Nucleus accumbens (tissue), 56 donors: Measurements from ENCODE around the gene TLE3.
"Not testable (repeated sequence)": the region's sequence is repeated elsewhere in the genome, so short reads cannot be mapped to it uniquely, and the experiment has no call there.

Experiments used
- DNase-seq, 56 donors: peaks; one replicate each; lab custom pipeline; 2025; lab: John Stamatoyannopoulos, UW

The TLE3 gene

DNA sequence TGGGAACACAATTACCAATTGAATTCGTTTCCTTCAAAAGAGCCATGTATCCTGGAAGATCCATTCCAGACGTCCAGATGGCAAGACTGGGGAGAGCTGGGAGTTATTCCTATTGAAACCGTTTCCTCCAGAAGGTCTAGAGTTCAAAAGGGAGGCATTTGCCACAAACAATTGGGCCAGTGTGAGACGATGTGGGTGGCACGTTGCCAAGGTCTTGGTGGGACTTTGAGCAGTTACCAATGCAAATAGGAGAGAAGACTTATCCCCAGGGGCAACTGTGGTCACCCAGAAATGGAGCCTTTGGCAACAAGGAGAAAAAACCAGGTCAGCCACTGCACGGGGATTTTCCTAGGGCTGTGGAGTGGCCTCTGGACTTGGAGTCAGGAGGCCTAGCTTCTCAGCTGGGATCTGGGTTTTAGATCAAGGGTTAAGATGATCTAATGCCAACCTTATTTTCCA lies 29.6 kb upstream of the TLE3 start:
- peak in 28 of 56 donors; percentile 4 to 78 (median 27) for DNase-seq

- no peak for DNase-seq
Observed at GRCh38 chr15:70126362-70126761, 28.6 kb upstream of the TLE3 start.

DNA sequence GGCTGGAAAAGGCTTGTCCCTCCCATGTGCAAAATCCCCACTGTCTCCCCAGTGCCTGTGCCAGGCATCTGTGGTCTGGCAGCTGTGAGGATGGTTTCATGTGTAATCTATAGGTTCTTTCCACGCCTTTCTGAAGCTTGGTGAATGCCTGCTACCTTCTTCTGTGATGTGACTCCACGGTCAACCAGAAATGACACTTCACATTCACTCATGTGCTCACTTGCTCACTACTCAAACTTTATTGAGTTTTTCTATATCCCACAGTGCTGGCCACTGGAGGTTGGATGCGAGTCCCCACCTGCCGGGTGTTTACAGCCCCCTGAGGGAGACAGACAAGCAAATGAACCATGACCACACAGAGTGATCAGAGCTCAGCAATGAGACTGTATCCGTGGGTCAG lies 27.9 kb upstream of the TLE3 start:
- DNase-seq: no peak

DNA sequence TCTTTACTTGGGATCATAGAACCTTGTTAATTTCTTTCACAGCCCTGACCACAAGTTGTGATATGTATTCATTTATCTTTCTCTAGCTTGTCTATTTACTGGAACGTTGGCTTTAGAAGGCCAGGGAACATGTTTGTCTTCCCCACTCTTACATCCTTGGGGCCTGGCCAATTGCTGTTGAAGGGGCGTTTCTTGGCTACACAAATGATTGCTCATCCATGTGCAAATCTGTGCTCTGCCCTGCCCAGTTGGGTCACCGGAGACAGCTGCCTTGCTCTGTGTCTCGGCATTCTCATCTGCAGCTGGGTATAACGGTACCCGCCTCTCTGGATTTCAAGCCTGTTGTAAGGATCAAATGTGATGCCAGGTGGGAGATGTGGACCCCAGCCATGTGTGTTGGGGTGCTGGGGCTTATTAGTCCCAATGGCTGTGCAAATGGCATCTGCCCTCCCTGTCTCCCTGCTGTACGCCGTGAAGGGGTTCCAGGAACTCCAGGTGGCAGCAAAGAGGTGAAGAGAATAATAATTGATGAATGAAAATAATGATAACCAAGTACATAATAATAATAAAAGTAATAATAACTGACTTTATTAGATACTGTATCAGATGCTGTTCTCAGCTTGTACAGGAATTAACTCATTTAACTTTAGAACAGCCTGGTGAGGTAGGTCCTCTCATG lies 24.0 kb upstream of the TLE3 start:
- DNase-seq: no peak

DNA sequence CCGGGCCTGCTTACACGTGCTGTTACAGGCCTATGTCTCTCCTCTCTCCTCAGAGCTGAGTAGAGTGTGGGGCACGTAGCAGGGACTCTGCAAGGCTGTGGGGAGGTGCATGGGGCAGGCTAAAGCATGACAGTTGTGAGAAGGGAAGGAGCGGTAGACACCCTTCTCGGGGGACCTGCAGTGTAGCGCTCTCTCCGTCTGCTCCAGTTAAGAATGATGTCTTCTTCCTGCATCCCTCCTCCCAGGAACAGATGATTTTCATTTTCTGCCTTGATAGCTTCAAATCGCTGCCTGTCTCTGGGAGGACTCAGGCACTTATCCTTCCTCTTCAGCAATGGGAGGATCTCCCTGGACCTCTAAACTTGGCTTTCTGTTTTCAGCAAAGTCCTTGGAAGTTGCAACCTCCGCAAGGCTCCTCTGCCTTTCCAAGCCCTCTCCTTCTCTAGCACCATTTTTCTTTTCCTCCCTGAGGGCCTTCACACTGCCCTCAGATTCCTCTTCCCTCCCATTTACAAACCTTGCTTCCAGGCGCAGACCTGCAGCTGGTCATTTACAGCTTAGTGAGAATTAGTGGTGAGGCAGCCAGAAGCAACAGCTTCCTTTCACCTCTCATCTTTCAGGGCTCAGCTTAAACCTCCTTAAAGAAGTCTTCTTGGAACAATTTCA lies 23.4 kb upstream of the TLE3 start:
- no peak for DNase-seq

GRCh38 chr15:70119911-70120508 lies 22.3 kb upstream of the TLE3 start:
- no peak for DNase-seq

GRCh38 chr15:70118599-70118998 lies 20.9 kb upstream of the TLE3 start:
- no peak for DNase-seq

DNA sequence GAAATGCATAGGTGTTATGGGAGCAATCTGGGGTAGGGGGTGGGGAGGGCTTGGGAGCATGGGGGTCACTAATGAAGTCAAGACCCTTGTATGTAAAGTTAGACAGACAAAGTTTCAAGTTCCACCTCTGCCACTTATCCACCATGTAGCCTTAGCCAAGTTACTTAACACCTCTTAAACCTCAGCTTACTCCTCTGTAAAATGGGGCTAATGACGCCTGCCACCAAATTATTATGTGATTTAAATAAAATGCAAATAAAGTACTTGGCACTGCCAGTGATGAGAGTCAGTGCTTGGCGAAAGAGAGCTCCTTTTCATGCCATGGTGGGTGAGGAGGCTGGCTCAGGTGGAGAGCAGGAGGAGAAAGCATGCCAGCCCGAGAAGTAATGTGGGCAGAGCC lies 18.6 kb upstream of the TLE3 start:
- DNase-seq: no peak

DNA sequence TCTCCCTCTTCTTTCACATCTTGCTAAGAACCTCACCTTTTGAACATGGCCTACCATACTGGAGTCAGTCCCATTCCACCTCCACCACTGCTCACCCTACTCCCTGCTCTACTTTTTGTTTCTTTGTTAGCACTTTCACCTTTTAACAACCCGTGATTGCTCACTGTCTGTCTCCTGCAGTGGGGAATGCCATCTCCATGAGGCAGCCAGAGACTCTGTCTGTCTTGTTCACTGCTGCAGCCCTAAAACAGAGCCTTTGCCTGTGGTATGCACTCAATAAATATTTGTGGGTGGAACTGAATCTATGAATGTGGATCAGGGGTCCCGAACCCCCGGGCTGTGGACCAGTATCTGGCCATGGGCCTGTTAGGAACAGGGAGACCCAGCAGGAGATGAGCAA lies 16.5 kb upstream of the TLE3 start:
- no peak for DNase-seq

GRCh38 chr15:70113304-70113700 lies 15.6 kb upstream of the TLE3 start:
- peak in 1 of 56 donors; percentile 11 for DNase-seq

DNA sequence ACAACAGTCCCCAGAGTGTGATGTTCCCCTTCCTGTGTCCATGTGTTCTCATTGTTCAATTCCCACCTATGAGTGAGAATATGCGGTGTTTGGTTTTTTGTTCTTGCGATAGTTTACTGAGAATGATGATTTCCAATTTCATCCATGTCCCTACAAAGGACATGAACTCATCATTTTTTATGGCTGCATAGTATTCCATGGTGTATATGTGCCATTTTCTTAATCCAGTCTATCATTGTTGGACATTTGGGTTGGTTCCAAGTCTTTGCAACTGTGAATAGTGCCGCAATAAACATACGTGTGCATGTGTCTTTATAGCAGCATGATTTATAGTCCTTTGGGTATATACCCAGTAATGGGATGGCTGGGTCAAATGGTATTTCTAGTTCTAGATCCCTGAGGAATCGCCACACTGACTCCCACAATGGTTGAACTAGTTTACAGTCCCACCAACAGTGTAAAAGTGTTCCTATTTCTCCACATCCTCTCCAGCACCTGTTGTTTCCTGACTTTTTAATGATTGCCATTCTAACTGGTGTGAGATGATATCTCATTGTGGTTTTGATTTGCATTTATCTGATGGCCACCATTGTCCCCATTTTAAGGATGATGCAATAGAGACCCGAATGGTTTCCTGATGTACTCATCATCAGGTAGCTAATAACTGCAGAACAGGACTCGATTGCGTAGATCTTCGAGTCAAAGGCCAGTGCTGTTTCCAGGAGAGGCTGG lies 15.0 kb upstream of the TLE3 start:
- DNase-seq: not testable (repeated sequence)

GRCh38 chr15:70112074-70112395 lies 14.3 kb upstream of the TLE3 start:
- DNase-seq: no peak

GRCh38 chr15:70111203-70112073 lies 13.7 kb upstream of the TLE3 start:
- peak in 51 of 56 donors; percentile 17 to 88 (median 67) for DNase-seq

DNA sequence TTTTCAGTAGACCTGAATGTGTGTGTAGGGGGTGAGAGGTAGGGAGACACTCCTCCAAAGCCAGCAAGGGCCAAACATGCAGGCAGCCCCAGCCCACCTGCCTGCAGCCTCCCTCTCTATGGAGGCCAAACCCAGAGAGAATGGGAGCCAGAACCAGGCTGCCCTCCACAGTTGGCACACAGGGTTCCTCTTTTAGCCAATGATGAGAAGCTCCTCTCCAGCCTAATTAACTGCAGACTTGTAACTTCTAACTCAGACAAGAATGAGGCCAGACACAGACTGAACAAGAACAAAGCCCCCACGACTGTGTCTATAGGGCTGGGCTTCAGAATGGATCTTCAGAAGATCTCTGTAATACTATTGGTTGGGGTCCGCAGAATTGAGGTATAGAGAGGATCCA lies 12.3 kb upstream of the TLE3 start:
- no peak for DNase-seq

DNA sequence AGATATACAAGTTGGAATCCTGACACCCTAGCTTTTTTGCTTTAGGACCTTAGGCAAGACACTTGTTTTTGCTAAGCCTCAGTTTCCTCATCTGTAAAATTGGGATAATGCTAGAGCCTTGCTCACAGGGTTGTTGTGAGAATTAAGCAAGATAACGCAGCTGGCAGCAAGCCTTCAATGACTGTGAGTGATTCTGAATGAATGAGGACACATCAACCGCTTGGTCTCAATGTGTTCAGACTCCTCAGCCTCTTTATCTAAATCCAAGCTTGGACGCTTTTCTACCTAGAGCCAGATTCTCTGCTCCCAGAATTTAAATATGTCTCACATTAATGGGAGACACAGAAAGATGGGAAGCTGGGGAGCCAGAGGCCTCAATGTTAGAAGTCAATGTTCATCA lies 11.8 kb upstream of the TLE3 start:
- DNase-seq: no peak

GRCh38 chr15:70103880-70104626 lies 6.3 kb upstream of the TLE3 start:
- DNase-seq: no peak

GRCh38 chr15:70102827-70103226 lies 5.1 kb upstream of the TLE3 start:
- DNase-seq: no peak

DNA sequence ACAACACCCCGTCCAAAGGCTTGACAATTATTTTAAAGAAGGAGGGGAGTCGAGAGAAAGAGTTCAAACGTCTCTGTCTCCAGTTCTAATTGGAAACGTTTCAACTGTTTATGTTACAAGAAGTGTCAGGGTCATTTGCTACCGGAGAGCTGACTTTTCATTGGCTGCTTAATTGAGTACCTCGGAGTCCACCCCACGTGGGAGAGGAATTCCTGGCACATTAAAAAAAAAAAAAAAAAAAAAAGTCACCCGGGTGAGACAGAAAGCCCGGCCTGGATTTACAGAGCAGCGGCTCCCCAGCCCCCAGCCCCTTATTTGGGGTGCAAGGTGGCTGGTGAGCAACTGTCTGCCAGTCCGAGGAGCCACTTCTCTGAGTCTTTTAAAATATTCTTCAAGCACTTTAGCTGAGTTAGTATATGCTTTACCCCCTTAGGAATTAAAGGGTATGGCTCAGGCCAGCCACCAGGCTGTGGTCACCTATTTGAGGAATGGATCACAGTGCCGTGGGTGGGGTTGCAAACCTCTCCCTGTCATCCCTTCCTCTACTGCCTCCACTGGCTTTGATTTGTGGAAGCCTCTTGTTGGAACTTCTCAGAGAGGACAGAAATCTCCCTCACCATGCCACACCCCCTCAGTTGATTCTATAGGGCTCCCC lies 3.9 kb upstream of the TLE3 start:
- peak in 3 of 56 donors; percentile 9 to 32 (median 30) for DNase-seq
